Neural progenitor cell (in vitro differentiated cells): ENCODE results near the gene PITRM1.

Source experiments
- CTCF ChIP-seq: fragments of 200-600 bp; sonication (generic); IDR thresholded peaks from 2 replicates; pipeline ENCODE4 v1.5.1; 2017; ENCODE audit warnings: antibody characterized with exemption, mild to moderate bottlenecking
- EZH2phosphoT487 ChIP-seq: fragments of 200-600 bp; sonication (generic); IDR thresholded peaks from 2 replicates; pipeline ENCODE4 v1.6.1; 2017; ENCODE audit warnings: antibody characterized with exemption

DNA sequence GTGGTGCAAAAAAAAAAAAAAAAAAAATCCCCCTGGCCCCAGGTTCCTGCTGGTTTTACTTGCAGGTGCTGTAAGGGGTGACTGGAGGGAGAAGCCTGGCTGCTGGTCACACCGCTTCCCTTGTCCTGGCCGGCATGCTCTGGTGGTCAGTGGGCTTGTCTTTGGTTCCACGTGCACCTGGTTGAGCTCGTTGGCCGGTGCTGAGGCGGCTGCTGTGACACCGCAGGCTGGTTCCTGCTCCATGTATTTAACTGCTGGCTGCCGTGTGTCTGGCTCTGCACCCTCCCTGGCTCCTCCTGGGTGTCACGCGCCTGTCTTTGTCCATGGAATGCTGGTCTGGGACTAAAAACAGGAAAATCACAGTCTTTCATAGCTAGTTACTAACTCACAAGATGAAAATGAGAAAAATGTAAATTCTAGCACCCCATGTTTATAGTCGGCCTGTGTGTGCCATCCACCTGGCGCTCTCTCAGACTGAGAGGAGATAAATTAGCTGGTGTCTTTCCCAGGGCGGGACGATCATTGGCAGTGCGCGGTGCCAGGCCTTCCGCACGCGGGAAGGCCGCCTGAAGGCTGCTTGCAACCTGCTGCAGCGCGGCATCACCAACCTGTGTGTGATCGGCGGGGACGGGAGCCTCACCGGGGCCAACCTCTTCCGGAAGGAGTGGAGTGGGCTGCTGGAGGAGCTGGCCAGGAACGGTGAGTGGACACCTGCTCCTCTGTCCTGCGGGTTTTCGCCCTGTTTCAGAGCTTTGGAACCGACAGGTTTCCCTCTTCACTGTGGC, 71.5 kb downstream of the PITRM1 start:
- no peak for TF ChIP-seq EZH2phosphoT487
- no peak for TF ChIP-seq CTCF
